NCI-H526 treated with DMSO at 0.1 percent for 48 hours (cell line): ENCODE data around the gene TIMD4.
A peak's percentile ranks its signal among the peaks of the same experiment; 100 is the strongest.

ENCODE experiments used
- DNase-seq: peaks from one replicate; lab custom pipeline; 2025; lab: John Stamatoyannopoulos, UW

TIMD4 gene

DNA sequence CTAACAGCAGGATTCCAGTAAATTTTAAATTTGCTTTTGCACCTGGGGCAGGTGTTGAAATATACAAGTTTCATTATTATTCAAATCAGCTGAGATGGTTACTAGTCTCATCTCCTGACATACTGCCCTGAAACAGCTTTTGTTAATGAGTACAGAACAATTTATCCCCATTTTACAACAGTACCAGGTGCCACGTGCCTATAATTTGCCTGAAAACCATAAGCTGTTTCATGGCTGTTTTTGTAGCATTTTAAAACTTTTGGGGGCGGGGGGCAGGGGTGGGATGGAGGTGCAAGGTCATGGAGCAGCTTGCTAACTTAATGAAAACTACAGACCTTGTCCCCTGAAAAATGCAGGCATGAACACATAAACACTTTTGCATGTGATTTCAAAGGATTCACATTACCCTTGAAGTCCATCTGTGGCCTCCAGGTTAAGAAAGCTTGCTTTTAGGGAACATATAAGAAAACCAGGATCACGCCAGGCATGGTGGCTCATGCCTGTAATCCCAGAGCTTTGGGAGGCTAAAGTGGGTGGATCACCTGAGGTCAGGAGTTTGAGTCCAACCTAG is 42.1 kb downstream of the TIMD4 start:
- DNase-seq = peak; percentile 28

DNA sequence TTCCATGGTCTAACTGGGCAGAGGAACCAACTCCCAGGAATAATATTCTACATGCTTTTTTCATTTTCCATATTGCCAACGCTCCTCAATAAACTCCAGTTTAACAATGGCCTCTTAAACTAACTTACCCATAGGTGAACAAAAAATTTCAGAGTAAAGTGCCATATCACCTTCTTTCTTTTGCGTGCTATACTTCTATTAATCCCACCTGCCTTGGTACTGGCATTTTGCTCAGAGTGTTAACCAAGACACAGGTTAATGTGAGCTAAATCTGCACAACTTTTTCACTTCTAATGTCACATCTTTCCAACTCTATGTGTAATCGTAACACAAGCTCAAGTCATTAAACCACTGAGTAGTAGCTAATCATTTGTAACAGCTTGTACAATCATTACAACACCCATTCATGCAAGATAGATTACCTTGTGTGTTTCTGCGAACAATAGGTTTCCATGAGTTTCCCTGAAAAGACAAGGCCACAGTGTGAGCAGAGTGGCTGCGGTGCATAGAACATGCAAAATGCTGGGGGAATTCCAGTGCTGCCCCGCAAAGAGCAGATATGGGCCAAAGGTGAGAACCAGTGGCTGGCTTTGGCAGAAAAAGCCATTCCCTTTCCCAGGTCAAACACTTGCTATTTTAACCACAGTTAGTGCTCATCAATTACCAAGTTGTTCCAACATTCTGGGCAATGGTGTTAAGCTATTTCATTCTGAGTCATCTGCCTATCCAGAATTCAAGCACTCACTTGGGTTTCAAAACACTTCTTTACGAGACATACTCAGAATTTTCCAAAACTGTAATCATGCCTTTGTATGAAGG is 42.8 kb downstream of the TIMD4 start:
- DNase-seq = no peak

DNA sequence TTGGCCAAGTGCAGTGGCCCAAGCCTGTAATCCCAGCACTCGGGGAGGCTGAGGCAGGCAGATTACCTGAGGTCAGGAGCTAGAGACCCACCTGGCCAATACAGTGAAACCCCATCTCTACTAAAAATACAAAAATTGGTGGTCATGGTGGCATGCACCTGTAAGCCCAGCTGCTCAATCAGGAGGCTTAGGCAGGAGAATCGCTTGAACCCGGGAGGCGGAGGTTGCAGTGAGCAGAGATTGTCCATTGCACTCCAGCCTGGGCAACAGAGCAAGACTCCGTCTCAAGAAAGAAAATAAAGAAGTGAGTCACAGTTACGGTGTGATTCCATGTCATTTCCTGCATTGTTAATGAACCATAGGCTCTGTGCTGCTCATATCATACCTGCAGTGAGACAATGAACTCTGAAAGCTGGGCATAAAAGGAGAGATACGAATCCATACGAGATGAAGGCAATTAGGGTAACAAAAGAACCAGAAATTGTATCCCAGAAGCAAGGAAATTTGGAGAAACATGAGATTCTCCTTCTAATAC is 44.6 kb downstream of the TIMD4 start:
- no peak for DNase-seq

DNA sequence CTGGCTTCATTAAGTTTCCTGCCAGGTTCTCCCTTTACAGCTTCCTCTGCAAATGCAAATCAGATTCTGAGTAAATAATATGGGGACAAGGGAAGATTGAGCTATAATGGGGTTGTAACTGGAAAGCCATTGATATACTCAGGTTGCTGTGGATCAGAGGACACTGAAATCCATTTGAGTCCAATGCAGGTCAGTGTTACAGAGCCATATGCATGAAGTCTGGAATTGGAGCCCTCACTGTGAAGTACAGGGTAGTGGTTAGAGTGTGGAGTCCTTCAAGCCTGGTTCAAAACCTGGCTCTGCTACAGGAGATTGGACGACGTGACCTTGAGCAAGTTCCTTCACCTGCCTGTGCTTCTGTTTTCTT is 48.7 kb downstream of the TIMD4 start:
- DNase-seq = peak; percentile 84

DNA sequence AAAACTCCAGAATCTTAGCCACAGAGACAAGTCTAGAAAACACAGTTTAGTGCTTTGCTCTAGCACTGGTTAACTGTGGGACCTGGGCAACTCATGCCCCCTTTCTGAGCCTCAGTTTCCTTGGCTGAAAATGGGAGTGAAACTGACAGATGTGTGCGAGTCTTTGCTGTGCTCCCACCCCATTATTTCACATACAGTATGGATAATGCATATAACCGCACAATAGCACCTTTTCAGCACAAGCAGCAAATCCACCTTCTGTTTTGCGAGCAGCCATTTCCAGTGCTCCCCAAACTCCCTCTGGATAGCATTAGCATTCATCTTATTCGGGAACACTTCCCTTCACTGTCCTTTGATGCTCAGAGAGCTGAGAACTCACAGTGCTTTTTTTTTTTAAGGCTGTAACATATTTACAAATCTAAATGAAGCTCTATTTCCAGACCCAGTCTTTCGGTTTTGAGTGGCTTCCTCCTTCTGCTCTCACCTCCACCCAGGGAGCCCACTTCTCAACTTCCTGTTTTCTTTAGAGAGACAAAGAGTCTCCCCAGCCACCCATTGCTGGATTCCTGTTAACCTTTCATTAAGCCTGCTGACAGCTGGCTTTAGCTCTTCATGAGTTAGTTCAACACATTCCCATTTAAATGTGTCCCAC is 49.2 kb downstream of the TIMD4 start:
- DNase-seq = no peak

DNA sequence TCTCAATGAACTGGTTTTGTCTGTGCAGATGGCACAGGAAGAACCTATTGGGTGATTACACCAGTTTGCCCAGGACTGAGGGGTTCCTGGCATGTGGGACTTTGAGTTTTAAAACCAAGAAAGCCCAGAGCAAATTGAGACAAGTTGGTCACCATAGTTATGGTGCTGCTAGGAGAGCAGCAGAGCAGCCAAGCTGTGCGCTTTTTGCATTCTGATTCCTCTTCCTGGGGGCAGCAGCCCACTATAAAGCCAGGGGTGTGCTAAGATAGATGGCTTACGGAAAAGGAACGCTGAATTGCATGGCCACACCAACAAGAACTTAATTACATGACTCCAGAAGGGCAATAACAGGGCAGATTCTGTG is 49.7 kb downstream of the TIMD4 start:
- DNase-seq = no peak

DNA sequence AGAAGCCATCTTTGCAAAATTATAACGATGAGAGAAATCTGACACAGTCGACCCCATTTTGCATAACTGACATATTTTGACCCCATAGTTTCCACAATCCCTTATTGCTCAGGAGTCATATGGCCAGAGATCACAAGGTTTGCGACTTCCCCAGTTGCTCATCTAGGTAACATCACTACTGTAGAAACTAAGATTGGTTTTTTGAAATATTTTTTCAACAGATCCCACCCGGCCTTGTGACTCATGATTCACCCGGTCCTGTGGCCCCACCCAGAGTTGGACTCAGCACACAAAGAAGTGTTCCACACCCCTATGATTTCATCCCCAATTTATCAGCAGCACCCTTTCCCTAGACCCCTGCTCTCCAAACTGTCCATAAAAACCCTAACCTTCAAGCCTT is 50.2 kb downstream of the TIMD4 start:
- DNase-seq = no peak

DNA sequence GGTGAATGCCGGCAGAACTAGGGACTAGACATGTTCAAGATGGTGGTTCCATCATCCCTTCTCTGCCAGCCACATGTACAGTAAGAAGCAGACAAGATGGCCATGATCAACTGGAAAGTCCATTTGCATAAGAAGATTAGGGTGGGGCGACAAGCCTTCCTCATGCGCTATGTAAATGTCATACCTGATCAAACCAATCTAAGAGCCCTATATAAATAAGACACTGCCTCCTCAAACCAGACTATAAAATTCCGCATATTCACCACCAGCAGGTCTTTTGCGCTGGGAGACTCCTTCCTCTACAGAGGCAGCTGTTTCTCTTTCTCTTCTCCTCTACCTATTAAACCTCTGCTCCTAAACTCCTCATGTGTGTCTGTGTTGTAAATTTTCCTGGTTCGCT is 53.8 kb downstream of the TIMD4 start:
- no peak for DNase-seq

DNA sequence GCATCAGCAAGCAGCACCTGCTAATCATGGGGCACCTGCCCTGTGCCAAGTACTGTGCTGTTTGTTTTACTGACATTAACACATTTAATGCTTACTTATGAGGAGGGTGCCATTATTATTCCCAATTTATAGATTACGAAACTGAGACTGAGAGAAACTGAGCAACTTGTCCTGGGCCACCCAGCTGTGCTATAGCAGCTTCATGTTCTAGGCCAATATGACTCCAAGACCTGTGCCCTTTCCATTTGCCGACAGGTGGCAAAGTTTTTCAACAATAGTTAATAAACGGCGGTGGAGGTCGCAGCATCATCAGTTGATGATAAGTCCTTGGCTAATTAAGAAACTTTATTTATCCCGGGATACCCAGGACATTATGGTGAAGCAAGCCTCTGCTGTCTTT is 55.4 kb downstream of the TIMD4 start:
- DNase-seq = no peak

DNA sequence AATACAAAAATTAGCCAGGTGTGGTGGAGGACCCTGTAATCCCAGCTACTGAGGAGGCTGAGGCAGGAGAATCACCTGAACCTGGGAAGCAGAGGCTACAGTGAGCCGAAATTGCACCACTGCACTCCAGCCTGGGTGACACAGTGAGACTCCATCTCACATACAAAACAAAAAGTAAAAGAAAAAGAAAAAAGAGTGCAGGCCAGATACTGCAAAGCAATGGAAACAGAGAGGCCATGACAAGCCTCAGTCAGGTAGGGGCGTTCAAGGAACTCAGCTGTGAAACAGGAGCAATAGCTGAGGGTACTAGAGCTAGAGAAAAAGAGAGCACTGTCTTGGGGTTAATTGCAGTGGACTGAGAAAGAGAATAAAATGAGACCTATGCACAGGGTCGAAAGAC is 56.2 kb downstream of the TIMD4 start:
- no peak for DNase-seq

DNA sequence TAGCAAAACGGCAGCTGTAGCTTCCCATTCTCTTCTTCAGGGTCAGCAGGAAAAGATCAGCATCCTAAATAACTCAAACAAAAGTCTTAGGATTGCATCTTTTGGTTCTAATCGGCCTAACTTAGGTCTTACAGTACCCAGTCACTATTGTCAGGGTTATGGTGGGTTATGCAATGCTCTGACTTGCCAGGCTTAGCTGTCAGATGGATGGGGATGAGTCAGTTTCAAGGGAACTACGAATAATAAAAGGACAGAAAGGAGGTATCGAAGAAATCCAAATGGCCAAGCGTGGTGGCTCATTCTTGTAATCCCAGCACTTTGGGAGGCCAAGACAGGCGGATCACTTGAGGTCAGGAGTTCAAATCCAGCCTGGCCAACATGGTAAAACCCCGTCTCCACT is 66.5 kb downstream of the TIMD4 start:
- no peak for DNase-seq

DNA sequence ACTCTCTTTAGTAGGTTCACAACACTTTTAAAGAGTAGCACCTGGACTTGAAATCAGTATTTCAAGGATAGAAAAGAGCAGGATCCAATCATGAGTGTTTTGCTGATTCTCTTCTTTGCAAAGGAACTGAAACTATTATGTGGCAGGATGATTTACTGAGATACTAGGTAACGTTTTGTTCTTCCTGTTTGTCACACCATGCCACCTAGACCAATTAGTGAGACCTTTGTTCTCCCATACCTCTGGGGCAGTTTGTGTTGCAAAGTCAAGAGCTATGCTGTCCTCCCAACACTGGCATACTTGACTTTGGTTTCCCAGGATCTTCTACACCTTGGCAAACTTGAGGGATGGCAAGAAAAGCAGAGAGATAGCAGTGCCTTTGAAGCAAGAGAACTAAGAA is 69.5 kb downstream of the TIMD4 start:
- DNase-seq = no peak

DNA sequence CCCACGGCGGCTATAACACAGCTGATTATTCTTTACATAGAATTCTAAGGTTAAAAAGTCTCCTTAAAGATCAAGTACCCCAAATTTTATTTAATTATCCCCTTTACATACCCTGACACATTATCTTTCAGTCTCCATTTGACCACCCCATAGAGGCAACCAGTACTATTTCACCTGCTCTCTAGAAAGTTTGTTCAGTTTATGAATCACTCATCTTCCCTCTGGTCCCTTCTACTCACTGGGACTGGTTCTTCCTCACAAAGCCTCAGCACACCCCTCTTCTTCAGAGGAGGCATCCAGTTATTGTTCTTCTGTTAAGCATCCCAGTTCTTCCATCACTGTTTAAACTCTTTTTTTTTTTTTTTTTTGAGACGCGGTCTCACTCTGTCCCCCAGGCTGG is 70.2 kb downstream of the TIMD4 start:
- no peak for DNase-seq

DNA sequence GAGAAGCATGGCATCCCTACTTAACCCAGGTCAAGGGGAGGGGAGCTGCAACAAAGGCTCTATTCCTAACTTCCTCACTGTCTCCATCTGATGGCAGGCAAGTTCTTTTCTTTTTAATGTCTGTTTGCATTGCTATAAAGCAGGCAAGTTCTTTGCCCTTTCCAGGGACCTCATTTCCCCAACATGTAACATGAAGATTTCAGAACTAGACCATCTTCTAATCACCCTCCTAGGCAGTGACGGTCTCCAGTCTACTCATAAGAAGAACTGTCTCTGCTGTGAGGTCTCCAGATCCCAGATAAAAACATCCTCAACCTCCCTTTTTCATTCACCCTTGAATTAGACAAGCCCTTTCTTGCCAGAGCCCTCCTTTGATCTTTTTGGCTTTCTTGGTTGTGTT is 70.8 kb downstream of the TIMD4 start:
- no peak for DNase-seq

DNA sequence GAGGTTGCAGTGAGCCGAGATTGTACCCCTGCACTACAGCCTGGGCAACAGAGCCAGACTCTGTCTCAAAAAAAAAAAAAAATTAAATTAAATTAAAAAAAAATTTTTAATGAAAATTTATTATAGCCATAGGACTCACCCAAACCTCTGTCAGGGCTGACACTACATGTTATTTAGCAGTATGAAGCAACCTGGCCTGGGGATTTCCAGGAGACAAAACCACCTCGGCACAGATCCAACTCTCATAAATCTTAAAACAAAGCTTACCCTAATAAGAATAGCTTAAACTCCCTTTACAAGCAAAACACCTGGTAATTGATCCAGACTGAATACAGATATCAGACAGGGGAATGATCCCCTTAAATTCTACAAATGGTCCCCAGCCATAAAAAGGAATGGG is 74.5 kb downstream of the TIMD4 start:
- DNase-seq = no peak

DNA sequence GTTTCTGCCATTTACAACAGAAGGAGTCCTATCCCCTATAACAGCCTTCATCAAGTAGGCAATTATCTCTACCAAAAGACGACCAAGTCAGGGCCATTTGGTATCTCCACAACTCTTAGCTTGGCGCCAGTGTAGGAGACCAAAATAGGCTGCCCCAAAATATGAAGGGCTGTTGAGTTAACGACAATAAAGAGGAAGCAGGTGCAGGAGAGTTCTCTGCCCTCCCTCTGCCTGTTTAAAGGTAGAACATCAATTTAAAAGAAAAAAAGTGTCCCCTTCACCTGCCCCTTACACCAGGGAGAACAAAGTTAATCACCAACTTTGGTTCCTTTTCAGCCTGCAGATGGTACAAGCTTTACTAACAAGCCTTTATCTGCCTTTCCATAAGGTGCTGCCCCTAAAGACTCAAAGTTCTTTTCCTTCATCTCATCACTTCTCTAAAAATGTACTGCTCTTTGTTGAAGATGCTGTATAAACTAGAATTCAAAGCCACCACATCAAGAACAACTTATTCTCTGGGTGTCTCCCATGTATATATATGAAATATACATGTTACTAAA is 79.6 kb downstream of the TIMD4 start:
- no peak for DNase-seq

DNA sequence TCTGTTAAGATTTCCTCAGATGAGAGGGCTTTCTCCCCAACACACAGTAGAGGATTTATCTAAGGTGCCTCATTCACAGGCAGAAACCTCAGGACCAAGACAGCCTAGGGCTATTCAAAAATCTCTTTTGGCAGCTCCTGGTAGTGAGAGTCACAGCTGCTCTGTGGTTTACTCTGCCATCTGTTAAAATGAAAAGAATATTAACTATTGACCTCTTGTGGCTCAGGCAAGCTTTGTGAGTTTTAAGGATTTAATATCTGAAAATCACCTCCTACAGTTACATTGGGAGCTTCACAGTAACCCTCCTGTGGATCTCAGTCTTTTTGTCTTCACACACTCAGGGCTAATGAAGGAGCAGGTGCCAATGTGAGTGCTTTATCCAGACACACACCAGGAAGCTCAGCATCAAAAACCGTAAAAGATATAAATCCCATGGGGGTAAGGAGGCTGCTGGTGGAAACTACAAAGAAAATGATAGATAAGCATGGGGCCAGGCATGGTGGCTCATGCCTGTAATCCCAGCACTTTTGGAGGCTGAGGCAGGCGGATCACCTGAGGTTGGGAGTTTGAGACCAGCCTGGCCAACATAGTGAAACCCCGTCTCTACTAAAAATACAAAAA is 83.3 kb downstream of the TIMD4 start:
- no peak for DNase-seq

DNA sequence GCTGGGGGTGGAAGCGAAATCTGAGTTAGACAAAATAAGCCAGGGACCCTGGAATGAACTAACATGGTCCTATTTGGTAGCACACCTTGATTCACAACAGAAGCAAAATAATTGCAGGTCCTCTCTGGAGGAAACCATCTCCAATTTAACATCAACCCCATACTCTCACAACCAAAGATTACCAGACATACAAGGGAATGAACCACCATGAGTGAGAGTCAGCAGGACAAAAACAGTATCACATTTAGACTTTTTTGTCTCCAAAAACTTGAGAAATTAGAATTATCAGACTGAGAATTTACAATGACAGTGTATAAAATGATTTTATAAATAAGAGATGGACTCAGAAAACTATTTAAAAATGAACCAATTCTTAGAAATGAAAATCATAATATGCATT is 91.8 kb downstream of the TIMD4 start:
- no peak for DNase-seq

DNA sequence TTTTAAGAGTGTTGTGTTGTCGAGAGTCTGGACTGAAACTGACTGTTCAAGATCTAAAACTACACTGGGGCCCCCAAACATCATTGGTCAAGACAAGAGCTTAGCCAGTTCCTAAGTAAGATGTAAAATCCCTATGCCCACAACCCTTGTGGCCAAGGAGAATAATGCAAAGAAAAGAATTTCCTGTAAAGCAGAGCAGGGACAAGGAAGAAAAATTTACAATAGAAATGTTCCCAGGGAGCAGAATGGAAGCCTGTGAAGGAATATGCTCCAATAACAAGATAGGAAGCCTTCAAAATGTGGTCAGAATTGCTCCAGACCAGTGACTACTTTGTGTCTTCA is 92.6 kb downstream of the TIMD4 start:
- no peak for DNase-seq
